COLO829 (cell line): Measurements from ENCODE around the gene NCDN.

ENCODE experiments used
- DNase-seq: peaks from one replicate; pipeline ENCODE4 v3.0.0; 2012; ENCODE audit warnings: low spot score

The NCDN gene

GRCh38 chr1:35592991-35593769 lies 35.6 kb downstream of the NCDN start:
- DNase-seq: no peak

- no peak for DNase-seq
These were observed 36.6 kb downstream of the NCDN start for GRCh38 chr1:35594005-35594760.

DNA sequence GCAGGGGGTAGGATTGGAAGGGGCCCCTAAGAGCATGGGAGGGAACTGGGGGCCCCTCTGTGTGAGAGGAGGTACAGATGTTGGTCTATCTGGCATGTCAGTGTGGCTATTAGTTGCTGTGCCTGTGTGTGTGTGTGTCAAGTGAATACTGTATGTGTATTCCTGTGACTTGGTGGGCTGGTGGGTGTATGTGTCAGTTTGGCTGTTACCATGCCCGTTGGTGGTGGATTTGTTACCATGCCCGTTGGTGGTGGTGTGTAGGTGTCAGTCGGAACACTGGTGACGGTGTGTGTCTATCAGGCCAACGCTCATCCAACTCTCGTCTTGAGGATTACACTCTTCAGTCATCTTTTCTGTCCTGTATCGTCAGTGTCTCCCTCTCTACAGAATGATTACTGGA lies 38.1 kb downstream of the NCDN start:
- DNase-seq: no peak

GRCh38 chr1:35597870-35598269 lies 40.3 kb downstream of the NCDN start:
- no peak for DNase-seq

DNA sequence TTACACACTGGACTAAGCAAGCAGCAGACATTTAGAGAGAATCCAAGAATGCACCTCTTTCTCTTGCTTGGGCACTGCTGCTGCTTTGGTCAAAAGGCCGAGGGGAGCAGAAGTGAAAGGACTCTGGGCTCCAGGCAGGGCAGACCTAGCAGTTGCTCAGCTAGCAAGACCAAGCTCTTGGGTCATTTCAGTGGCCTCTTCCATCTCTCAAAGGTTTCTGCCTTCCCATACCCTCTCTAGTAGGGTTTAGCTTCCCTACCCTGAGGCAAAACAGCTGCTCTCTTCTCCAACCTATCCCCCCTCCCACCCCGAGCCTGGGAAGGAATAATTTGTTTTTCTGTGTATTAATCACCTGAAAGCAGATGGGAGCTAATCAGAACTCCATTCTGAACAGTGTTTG lies 41.3 kb downstream of the NCDN start:
- no peak for DNase-seq

- DNase-seq: no peak
These were observed 41.8 kb downstream of the NCDN start for GRCh38 chr1:35599411-35599810.

GRCh38 chr1:35600593-35600992 lies 43.0 kb downstream of the NCDN start:
- DNase-seq: no peak

DNA sequence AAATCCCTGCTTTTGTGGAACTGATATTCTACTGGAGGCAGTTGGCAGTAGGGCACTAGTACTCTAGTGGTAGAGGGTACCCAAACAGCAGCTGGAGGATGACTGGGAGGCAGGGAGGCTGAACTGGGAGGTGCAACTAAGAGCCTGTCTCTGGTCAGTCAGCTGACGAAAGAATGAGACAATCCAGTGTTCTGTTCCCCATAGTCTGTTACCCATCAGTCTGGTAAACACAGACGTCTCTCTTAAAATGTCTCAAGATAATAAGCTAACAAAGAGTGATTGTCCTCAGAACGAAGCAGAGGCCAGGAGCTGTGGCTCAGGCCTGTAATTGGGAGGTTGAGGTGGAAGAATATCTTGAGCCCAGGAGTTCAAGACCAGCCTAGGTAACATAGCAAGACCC lies 45.9 kb downstream of the NCDN start:
- peak; percentile 94 for DNase-seq

DNA sequence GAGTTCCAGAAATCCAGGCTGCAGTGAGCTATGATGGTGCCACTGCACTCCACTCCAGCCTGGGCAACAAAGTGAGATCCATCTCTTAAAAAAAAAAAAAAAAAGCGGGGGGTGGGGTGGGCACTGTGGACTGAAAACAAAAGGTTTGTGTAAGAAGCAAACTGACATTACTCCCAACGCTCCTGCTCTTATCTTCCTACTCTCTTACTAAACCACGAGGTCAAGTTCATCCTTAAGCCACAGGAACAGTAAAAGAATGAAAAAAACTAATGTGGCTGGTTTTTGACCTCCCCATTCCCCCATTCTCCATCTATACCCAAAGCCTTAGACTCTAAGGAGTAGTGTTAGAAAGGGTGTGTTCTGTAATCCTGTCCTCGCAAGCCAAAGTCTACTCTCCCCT lies 46.3 kb downstream of the NCDN start:
- peak; percentile 44 for DNase-seq

DNA sequence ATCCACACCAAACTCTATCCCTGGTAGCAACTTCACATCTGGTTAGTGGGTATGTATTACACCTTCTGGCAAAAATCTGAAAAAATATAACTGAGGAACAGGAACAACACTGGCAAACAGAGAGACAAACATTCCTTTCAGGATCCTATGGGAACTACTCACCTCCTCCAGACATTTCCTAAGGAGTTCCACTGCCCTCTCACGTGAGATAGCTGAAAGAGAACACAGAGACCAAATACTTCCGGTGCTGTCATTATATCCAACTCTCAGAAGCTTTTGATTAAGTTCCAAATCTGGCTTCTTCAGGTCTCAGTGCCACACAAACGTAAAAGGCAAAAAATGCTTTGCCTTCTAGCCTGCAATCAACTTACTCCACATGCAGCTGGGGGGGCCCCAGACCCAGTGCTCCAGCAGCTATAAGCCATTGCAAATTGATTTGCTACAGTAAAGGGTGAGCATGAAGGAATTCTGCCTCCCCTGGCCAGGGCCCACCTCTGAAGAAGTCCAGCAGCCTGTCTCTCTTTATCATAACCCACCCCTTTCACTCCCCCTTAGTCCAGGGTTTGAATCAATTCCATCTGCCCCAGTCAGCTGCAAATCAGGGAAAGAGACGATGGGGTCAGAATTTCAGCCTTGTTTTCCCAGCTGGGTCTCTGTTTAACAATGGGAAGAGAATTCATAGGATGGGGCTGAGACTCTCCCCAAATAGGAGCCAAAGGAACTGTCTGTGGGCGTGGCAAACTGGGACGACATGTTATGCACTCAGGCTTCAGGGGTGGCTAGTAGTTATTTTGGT lies 47.7 kb downstream of the NCDN start:
- DNase-seq: peak; percentile 70

DNA sequence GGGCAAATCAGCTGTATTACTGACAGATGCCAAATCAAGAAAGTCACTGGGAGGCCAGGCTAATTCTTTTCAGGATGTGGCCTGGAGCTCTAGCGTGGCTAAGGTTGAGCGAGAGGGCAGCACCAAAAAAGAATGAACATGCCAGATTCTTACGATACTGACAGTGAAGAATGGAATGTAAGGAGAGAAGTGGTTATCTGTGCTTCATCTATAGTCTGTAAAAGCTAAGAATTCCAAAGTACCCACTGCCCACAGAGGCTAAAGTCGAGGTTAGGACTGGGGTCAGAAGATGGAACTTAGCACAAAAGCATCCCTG lies 48.2 kb downstream of the NCDN start:
- peak; percentile 85 for DNase-seq

GRCh38 chr1:35611655-35612054 lies 54.1 kb downstream of the NCDN start:
- no peak for DNase-seq

DNA sequence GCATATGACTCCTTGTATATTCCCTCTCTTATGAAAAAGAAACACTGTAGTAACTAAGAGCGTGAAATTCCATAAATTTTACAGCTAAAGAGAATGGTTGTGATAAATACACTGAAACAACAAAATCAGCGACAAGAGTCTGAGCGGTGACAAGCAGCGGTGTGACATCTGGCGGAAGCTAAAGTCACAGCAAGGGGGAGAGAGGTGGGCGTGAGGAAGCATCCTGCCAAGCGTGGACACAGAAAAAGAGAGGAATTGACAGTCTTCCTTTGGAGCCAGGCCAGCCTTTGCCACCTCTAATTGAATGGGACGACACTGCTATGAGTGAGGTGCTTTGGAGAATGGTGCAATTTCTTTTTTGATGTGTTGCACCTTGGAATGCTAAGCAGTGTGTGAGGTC lies 57.8 kb downstream of the NCDN start:
- no peak for DNase-seq
